ENCODE data around the gene MEST. TPM values are rescaled to one million over a fixed set of nuclear protein-coding genes. Genes with fewer than 3 reads are reported as not detected.

MEST gene
- total and polyA plus RNA-seq, 2 donors from 2014 or later = 23.6 to 31.0 TPM

DNA sequence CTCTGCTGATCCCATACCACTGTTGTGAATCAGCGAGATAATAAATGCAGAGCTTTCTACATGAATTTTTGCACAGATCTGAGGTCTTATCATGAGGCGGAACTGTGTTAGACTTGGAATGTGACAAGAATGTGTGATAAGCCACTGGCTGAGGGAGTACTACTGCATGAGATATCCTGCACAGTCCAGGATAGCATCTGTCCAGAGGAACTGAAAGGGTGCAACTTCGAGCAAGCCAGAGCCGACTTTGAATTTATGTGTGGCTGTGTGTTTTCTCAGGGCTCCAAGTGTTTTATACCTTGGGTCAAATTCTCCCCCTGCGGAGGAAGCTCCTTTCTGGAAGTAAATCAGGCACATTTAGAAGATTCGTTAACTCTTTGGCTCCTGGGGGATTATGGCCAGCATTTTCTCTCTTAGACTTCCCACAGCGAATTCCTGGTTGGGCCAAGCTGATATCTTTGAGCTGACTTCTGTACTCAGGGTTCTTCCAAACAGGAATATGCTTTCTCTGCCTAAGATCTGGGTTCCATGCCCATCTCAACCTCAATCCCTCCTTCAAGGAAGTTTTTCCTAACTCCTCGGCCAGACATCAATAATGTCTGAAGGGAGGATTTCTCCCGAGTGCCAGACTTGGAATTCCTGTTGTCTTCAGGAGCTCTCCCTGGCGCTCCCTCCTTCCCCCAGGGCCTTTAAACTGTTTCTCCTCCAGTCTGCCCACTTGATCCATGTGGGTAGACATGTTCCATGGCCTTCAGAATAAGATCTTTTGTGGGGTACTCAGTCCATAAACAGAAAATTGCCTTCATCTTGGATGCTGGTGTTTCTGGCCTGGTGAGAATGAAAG is 2.5 kb upstream of the MEST start:
- no peaks in the 10 kb centered on the region for H3K9me3 ChIP-seq (ENCODE audit: control insufficient read depth in 2 of 3, insufficient read depth in 1 of 3, low read length in 3 of 3)
- no peaks in the 10 kb centered on the region for H3K27me3 ChIP-seq (ENCODE audit: control insufficient read depth, insufficient read depth, low read length)
- TF ChIP-seq, protein P1, sequence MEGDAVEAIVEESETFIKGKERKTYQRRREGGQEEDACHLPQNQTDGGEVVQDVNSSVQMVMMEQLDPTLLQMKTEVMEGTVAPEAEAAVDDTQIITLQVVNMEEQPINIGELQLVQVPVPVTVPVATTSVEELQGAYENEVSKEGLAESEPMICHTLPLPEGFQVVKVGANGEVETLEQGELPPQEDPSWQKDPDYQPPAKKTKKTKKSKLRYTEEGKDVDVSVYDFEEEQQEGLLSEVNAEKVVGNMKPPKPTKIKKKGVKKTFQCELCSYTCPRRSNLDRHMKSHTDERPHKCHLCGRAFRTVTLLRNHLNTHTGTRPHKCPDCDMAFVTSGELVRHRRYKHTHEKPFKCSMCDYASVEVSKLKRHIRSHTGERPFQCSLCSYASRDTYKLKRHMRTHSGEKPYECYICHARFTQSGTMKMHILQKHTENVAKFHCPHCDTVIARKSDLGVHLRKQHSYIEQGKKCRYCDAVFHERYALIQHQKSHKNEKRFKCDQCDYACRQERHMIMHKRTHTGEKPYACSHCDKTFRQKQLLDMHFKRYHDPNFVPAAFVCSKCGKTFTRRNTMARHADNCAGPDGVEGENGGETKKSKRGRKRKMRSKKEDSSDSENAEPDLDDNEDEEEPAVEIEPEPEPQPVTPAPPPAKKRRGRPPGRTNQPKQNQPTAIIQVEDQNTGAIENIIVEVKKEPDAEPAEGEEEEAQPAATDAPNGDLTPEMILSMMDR (IDR thresholded peaks at IDR 0.05; ENCODE audit: borderline replicate concordance, extremely low read depth, insufficient read depth) = no peak
- peak overlapping the region; percentile 32 to 48 for H3K27ac ChIP-seq (ENCODE audit: low read depth in 2 of 2, low read length in 2 of 2)
- DNase-seq (peak in 4 of 5 donors; percentile 78 to 94 (median 87)), FAIRE-seq (no peak)
- intact Hi-C loops (cut with DNase I) = no loop called here
- peaks cover 11 to 20% (median 17%) of the 10 kb centered on the region in 3 donors for H3K4me1 ChIP-seq (ENCODE audit: control insufficient read depth in 2 of 3, insufficient read depth in 2 of 3, low read depth in 1 of 3, low read length in 3 of 3)
- H3K4me3 ChIP-seq (ENCODE audit: low read length in 3 of 3) = peak overlapping the region in 1 of 3 donors; percentile 5
- H3K9ac ChIP-seq (ENCODE audit: low read length in 3 of 3) = peak overlapping the region in 2 of 3 donors; percentile 12 to 13
- H3K36me3 ChIP-seq (ENCODE audit: control insufficient read depth in 2 of 3, insufficient read depth in 3 of 3, low read length in 3 of 3) = no peaks in the 10 kb centered on the region

DNA sequence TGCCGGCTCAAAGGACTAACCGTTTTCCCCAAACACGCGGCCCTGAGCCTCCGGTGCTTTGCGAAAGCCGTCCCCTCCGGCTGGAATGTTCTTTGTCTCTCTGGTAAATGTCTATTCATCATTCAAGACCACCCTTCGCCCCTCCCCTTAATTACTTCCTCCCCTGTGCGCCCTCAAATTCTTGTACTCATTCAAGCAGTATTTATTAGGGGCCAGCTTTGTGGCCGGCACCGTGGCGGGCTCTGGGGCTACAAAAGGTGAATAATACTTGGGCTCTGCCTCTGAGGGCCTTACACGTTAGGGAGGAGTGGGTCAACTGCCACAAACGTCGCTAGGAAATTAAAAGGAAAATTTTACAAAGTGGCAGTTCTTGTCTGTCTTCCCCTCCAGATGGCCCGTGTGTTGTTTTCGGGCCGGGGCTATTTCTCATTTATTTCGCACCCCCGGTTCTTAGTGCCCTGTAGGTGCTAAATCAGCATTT is 1.5 kb upstream of the MEST start:
- intact Hi-C loops (cut with DNase I) = no loop called here
- Histone ChIP-seq H3K9me3 (ENCODE audit: control insufficient read depth in 2 of 3, insufficient read depth in 1 of 3, low read length in 3 of 3) (no peaks in the 10 kb centered on the region), H3K4me1 (ENCODE audit: control insufficient read depth in 2 of 3, insufficient read depth in 2 of 3, low read depth in 1 of 3, low read length in 3 of 3) (peaks cover 11 to 20% (median 20%) of the 10 kb centered on the region in 3 donors), H3K27me3 (ENCODE audit: control insufficient read depth, insufficient read depth, low read length) (no peaks in the 10 kb centered on the region), H3K9ac (ENCODE audit: low read length in 3 of 3) (peak overlapping the region in 2 of 3 donors; percentile 4 to 27), H3K27ac (ENCODE audit: low read depth in 2 of 2, low read length in 2 of 2) (peak overlapping the region; percentile 22 to 48), H3K4me3 (ENCODE audit: low read length in 3 of 3) (peak overlapping the region in 2 of 3 donors; percentile 7 to 31), H3K36me3 (ENCODE audit: control insufficient read depth in 2 of 3, insufficient read depth in 3 of 3, low read length in 3 of 3) (no peaks in the 10 kb centered on the region)
- FAIRE-seq (no peak), DNase-seq (peak in 4 of 5 donors; percentile 87 to 93 (median 90))
- TF ChIP-seq, protein P1 (IDR thresholded peaks at IDR 0.05; ENCODE audit: borderline replicate concordance, extremely low read depth, insufficient read depth) = no peak

DNA sequence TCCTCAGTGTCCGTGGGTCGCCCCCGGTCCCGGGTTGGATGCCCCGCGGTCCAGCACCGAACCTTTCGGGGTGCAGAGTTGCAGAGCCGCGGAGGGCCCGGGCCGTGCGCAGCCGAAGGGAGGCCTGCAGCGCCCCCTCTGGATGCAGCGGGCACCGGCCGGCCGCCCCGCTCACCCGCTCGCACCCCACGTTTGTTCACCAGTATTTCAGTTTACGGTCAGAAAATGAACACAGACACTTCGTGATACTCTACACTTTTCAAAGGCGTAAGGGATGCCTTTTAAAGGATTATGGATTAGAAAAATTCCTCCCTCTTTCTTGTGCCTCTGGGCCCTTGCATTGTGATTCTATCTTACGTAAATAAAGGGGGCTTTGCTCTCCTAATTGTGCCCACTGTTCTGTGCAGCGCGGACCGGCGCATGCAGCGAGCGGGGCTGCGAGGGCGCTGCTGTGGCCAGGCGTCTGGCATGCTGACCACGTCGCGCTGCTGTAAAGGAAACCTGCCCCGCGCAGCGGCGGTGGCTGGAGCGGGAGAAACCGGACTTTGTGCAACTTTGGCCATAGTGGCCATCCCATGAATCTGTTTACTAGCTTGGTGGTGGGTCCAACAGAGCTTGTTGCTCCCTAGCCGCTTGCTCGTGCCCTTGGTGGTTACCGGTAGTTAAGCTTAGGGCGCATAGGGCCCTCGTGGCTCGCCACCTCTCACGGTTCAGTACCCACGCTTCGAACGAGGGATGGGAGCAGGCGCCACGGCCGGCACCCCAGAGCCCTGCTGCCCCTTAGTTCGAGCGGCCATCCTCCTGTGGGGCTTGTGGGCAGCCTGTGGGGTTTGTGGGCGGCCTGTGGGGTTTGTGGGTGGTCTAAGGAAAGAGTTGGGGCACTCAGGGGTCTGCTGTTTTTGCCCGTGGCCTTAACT is 739 bp upstream of the MEST start:
- Histone ChIP-seq H3K9me3 (ENCODE audit: control insufficient read depth in 2 of 3, insufficient read depth in 1 of 3, low read length in 3 of 3) (no peaks in the 10 kb centered on the region), H3K36me3 (ENCODE audit: control insufficient read depth in 2 of 3, insufficient read depth in 3 of 3, low read length in 3 of 3) (no peaks in the 10 kb centered on the region), H3K4me3 (ENCODE audit: low read length in 3 of 3) (peak overlapping the region; percentile 43 to 50 (median 46)), H3K27me3 (ENCODE audit: control insufficient read depth, insufficient read depth, low read length) (no peaks in the 10 kb centered on the region), H3K27ac (ENCODE audit: low read depth in 2 of 2, low read length in 2 of 2) (peak overlapping the region; percentile 40 to 52), H3K4me1 (ENCODE audit: control insufficient read depth in 2 of 3, insufficient read depth in 2 of 3, low read depth in 1 of 3, low read length in 3 of 3) (peaks cover 11 to 20% (median 20%) of the 10 kb centered on the region in 3 donors), H3K9ac (ENCODE audit: low read length in 3 of 3) (peak overlapping the region; percentile 4 to 14 (median 9))
- DNase-seq = peak; percentile 70 to 81 (median 79)
- intact Hi-C loops (cut with DNase I) = no loop called here
- TF ChIP-seq, protein P1 (IDR thresholded peaks at IDR 0.05; ENCODE audit: borderline replicate concordance, extremely low read depth, insufficient read depth) = peak; percentile 34
- no peak for FAIRE-seq

Measured in kidney (tissue), 14 donors.